Transverse colon (tissue), 4 donors: ENCODE measurements around the gene MAP6. TPM values are rescaled to one million over a fixed set of nuclear protein-coding genes. Genes with fewer than 3 reads are reported as not detected.

Source experiments
- DNase-seq: peaks from one replicate; pipeline ENCODE4 v3.0.0-alpha.2; 2019
- H3K27ac ChIP-seq, 4 donors: fragments of 200-600 bp; sonication (generic); 2 replicates each; pipeline ENCODE4 v1.5.1; 2016 to 2018; ENCODE audit warnings: inconsistent platforms in 4 of 4
- H3K27me3 ChIP-seq: fragments of 200-600 bp; sonication (generic); 2 replicates; pipeline ENCODE4 v1.5.1; 2017; ENCODE audit warnings: inconsistent platforms
- H3K36me3 ChIP-seq, 4 donors: fragments of 200-600 bp; sonication (generic); 2 replicates each; pipeline ENCODE4 v1.5.1; 2017 to 2019; ENCODE audit warnings: inconsistent platforms in 4 of 4
- H3K4me1 ChIP-seq, 4 donors: fragments of 200-600 bp; sonication (generic); 2 replicates each; pipeline ENCODE4 v1.5.1; 2017 to 2020; ENCODE audit warnings: inconsistent platforms in 4 of 4
- H3K4me3 ChIP-seq, 4 donors: fragments of 200-600 bp; sonication (generic); 1 replicate in 1 of 4; 2 replicates in 3 of 4; pipeline versions ENCODE4 v1.5.1 to v1.6.1; 2017 to 2019; ENCODE audit warnings: inconsistent platforms in 4 of 4
- H3K9me3 ChIP-seq, 2 donors: fragments of 200-600 bp; sonication (generic); 2 replicates each; pipeline ENCODE4 v1.5.1; 2017 to 2019; ENCODE audit warnings: inconsistent platforms in 2 of 2
- CTCF ChIP-seq, 5 experiments: fragments of 200-600 bp in 3 of 5; fragments of 450-650 bp in 2 of 5; sonication (generic) in 3 of 5; IDR thresholded peaks; 1 replicate in 2 of 5; 2 replicates in 3 of 5; pipeline ENCODE4 v1.5.1; 2016 to 2017; ENCODE audit warnings: antibody characterized with exemption in 5 of 5, inconsistent platforms in 3 of 5, mild to moderate bottlenecking in 2 of 5, moderate library complexity in 1 of 5
- EP300 ChIP-seq: sonication (generic); formaldehyde crosslinking; IDR thresholded peaks from one replicate; pipeline ENCODE4 v1.6.1; 2017; ENCODE audit warnings: antibody characterized with exemption, low read depth
- POLR2A ChIP-seq: fragments of 450-650 bp; IDR thresholded peaks from one replicate; pipeline ENCODE4 v1.6.1; 2016; ENCODE audit warnings: antibody characterized with exemption, mild to moderate bottlenecking, moderate library complexity
- POLR2AphosphoS5 ChIP-seq, 3 donors: sonication (generic); formaldehyde crosslinking; IDR thresholded peaks; one replicate each; pipeline ENCODE4 v1.6.1; 2016; ENCODE audit warnings: antibody characterized with exemption in 3 of 3
- WGBS, 2 donors: methylation state at CpG; one replicate each; pipeline ENCODE4 v1.1.5; 2018; ENCODE audit warnings: low coverage in 1 of 2; 5-methylcytosine and 5-hydroxymethylcytosine counted together
- in situ Hi-C, 4 donors: fragments of 200-750 bp; cut with MboI; loops; one replicate each; pipeline versions ENCODE4 v1.15.0 to v1.15.1; 2017; ENCODE audit warnings: low sequenced_read_pairs in 3 of 4, low pct_ligation_motif_present in 1 of 4, low pct_unique_long_range_greater_than_20kb in 1 of 4
- intact Hi-C: fragments of 100-400 bp; cut with DNase I; formaldehyde crosslinking; loops from one replicate; pipeline ENCODE4 v1.15.1; 2023; ENCODE audit warnings: low total_unique reads
- total RNA-seq, 4 donors: library from RNA; depleted of rRNA; stranded (reverse); fragments of >200 nt; gene quantifications; one replicate each; pipeline ENCODE4 v1.1.0, GENCODE V29; 2016

The MAP6 gene
- total RNA-seq, 4 donors from 2014 or later = 1.9 to 6.4 (median 3.0) TPM

GRCh38 chr11:75673977-75674582 lies 5.2 kb upstream of the MAP6 start:
- intact Hi-C loops (no loop called here), in situ Hi-C loops (no loop called here)
- 87 to 88% methylated on average over 4 of the region's 4 CpGs for WGBS, 2 donors
- Histone ChIP-seq H3K27me3 (peaks cover 66% of the 10 kb centered on the region), H3K27ac (no peak overlapping the region), H3K4me3 (no peak overlapping the region), H3K4me1 (peaks cover 0 to under 1% (median under 1%) of the 10 kb centered on the region in 4 donors), H3K36me3 (no peaks in the 10 kb centered on the region), H3K9me3 (no peaks in the 10 kb centered on the region)
- no peak for TF ChIP-seq CTCF (IDR thresholded peaks at IDR 0.05)
- no peak for TF ChIP-seq POLR2AphosphoS5 (IDR thresholded peaks at IDR 0.05)
- TF ChIP-seq POLR2A = no peak
- TF ChIP-seq EP300 = no peak
- DNase-seq = no peak

- peak; percentile 24 for DNase-seq
- 3% methylated on average over 42 of the region's 73 CpGs; no CpG with 5 or more reads in 1 of the 2 donors for WGBS, 2 donors
- H3K27ac ChIP-seq = peak overlapping the region; percentile 46 to 72 (median 68)
- peak overlapping the region; percentile 30 to 62 (median 48) for H3K4me3 ChIP-seq
- peaks cover 93% of the 10 kb centered on the region for H3K27me3 ChIP-seq
- TF ChIP-seq EP300 = no peak
- no peaks in the 10 kb centered on the region for H3K9me3 ChIP-seq
- H3K36me3 ChIP-seq = no peaks in the 10 kb centered on the region
- intact Hi-C loops = no loop called here
- in situ Hi-C loops = no loop called here
- peaks cover 8 to 20% (median 19%) of the 10 kb centered on the region in 4 donors for H3K4me1 ChIP-seq
Observed at GRCh38 chr11:75667831-75668450, 897 bp downstream of the MAP6 start.

GRCh38 chr11:75667255-75667830 lies 1.5 kb downstream of the MAP6 start:
- WGBS, 2 donors = 6 to 38% methylated on average over 1 to 11 of the region's 63 CpGs
- TF ChIP-seq POLR2AphosphoS5 (IDR thresholded peaks at IDR 0.05) (no peak), EP300 (no peak), CTCF (IDR thresholded peaks at IDR 0.05) (no peak), POLR2A (no peak)
- H3K9me3 ChIP-seq = no peaks in the 10 kb centered on the region
- in situ Hi-C loops (no loop called here), intact Hi-C loops (no loop called here)
- H3K27ac ChIP-seq = peak overlapping the region; percentile 46 to 72 (median 68)
- no peaks in the 10 kb centered on the region for H3K36me3 ChIP-seq
- peak overlapping the region; percentile 30 to 62 (median 48) for H3K4me3 ChIP-seq
- H3K27me3 ChIP-seq = peaks cover 95% of the 10 kb centered on the region
- H3K4me1 ChIP-seq = peaks cover 8 to 20% (median 19%) of the 10 kb centered on the region in 4 donors
- DNase-seq = peak; percentile 9

GRCh38 chr11:75665990-75666389 lies 2.8 kb downstream of the MAP6 start:
- no peaks in the 10 kb centered on the region for H3K36me3 ChIP-seq
- intact Hi-C loops = no loop called here

More at GRCh38 chr11:75665990-75666389, 2.8 kb downstream of the MAP6 start:
- peaks cover 93% of the 10 kb centered on the region for H3K27me3 ChIP-seq
- DNase-seq = no peak
- in situ Hi-C loops = no loop called here
- no peak overlapping the region for H3K4me3 ChIP-seq
- no peak for TF ChIP-seq POLR2A
- no peak for TF ChIP-seq EP300
- no peak for TF ChIP-seq POLR2AphosphoS5 (IDR thresholded peaks at IDR 0.05)
- TF ChIP-seq CTCF (IDR thresholded peaks at IDR 0.05) = no peak
- WGBS, 2 donors = 88 to 100% methylated on average over 1 to 3 of the region's 3 CpGs
- H3K9me3 ChIP-seq = no peaks in the 10 kb centered on the region
- H3K27ac ChIP-seq = no peak overlapping the region
- H3K4me1 ChIP-seq = peaks cover 8 to 20% (median 19%) of the 10 kb centered on the region in 4 donors
